ENCODE measurements around the gene HOXC6.
A peak's percentile ranks its signal among the peaks of the same experiment; 100 is the strongest.

Gene HOXC6

DNA sequence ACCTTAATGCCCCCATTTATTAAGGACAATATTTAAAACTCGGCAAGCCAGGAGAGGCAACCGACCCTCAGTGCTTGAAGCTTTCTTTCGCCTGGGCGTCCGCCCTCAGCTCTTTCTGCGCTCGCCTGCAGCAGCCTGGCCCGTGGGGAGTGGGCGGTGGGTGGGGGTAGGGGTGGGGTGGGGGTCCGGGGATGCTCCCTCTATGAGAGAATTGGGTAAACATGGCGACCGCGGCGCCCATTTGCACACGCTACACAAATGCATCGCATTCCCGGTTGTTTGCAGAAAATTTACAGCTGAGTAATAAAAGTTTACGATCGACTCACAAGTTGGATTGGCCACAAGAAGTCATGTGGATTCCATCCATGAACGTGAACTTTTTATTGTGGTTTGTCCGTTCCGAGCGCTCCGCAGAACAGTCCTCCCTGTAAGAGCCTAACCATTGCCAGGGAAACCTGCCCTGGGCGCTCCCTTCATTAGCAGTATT, 11.7 kb upstream of the HOXC6 start (continued):
- TF ChIP-seq ZNF175 (tag by site-specific recombination; IDR thresholded peaks at IDR 0.05) (no peak), ZNF449 (tag by site-specific recombination; IDR thresholded peaks at IDR 0.05) (0 out of 2 replicates have a peak, but pooled peaks have one; percentile 32), ZNF148 (tag by site-specific recombination; IDR thresholded peaks at IDR 0.05; ENCODE audit: borderline replicate concordance) (no peak), ZBTB8A (tag by site-specific recombination; IDR thresholded peaks at IDR 0.05) (0 out of 2 replicates have a peak, but pooled peaks have one; percentile 29), KLF7 (tag by site-specific recombination; IDR thresholded peaks at IDR 0.05; ENCODE audit: borderline replicate concordance) (no peak), ZNF660 (tag by site-specific recombination; IDR thresholded peaks at IDR 0.05) (0 out of 2 replicates have a peak, but pooled peaks have one; percentile 45)

GRCh38 chr12:54017027-54017788, 11.0 kb upstream of the HOXC6 start:
- no peaks in the 10 kb centered on the region for H3K9me3 ChIP-seq (ENCODE audit: control insufficient read depth, insufficient read depth, low read depth, low read length)
- H3K36me3 ChIP-seq (ENCODE audit: control insufficient read depth in 2 of 2, insufficient read depth in 1 of 2, low read length in 2 of 2) = no peaks in the 10 kb centered on the region
- ChIA-PET CTCF (interaction anchor here (0.8 to 3.8 kb wide), 15 partner anchors 10 to 362 kb away, joined by 3 to 23 read pairs (median 4); partner anchors contain the start of genes HOXC10, HOXC5, HOXC6 and HOXC8), POLR2A (interaction anchor here (0.7 to 2.5 kb wide), 30 partner anchors 8 to 1011 kb away, joined by 3 to 39 read pairs (median 6); partner anchors contain the start of genes ATP5MC2, CBX5, EIF4B and HNRNPA1)
- peaks cover 45% of the 10 kb centered on the region for H3K4me1 ChIP-seq (ENCODE audit: control insufficient read depth, insufficient read depth, low read length)
- peak overlapping the region; percentile 100 for H3K27ac ChIP-seq (ENCODE audit: extremely low read depth, low read depth, low read length)
- peak overlapping the region; percentile 81 for H3K4me3 ChIP-seq (ENCODE audit: low read depth, low read length)
- peak; percentile 88 for TF ChIP-seq OSR2 (tag by site-specific recombination; IDR thresholded peaks at IDR 0.05)
- TF ChIP-seq ZBTB17 (tag by site-specific recombination; IDR thresholded peaks at IDR 0.05) = peak; percentile 87
- peak; percentile 94; the same call in 1 of the 2 replicates for TF ChIP-seq PATZ1 (tag by site-specific recombination; IDR thresholded peaks at IDR 0.05)
- TF ChIP-seq ZFP37 (tag by site-specific recombination; IDR thresholded peaks at IDR 0.05) = 0 out of 2 replicates have a peak, but pooled peaks have one; percentile 10
- TF ChIP-seq ZNF600 (tag by site-specific recombination; IDR thresholded peaks at IDR 0.05) = peak; percentile 77
- TF ChIP-seq, protein P1, sequence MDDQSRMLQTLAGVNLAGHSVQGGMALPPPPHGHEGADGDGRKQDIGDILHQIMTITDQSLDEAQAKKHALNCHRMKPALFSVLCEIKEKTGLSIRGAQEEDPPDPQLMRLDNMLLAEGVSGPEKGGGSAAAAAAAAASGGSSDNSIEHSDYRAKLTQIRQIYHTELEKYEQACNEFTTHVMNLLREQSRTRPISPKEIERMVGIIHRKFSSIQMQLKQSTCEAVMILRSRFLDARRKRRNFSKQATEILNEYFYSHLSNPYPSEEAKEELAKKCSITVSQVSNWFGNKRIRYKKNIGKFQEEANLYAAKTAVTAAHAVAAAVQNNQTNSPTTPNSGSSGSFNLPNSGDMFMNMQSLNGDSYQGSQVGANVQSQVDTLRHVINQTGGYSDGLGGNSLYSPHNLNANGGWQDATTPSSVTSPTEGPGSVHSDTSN (CRISPR knock-in tag; IDR thresholded peaks at IDR 0.05) = no peak
- TF ChIP-seq ZNF354C (tag by site-specific recombination; IDR thresholded peaks at IDR 0.05; ENCODE audit: borderline replicate concordance, low read depth) = no peak
- TF ChIP-seq ZFHX2 (tag by site-specific recombination; conservative IDR thresholded peaks at IDR 0.05) = peak; percentile 53
- TF ChIP-seq KLF10 (tag by site-specific recombination; IDR thresholded peaks at IDR 0.05) = peak; percentile 23; the same call in 1 of the 2 replicates
- TF ChIP-seq ZNF404 (tag by site-specific recombination; IDR thresholded peaks at IDR 0.05) = no peak
- TF ChIP-seq ZNF76 (tag by site-specific recombination; IDR thresholded peaks at IDR 0.05; ENCODE audit: borderline replicate concordance, low read depth) = 0 out of 2 replicates have a peak, but pooled peaks have one; percentile 7
- no peak for TF ChIP-seq HOXA7 (CRISPR knock-in tag; IDR thresholded peaks at IDR 0.05; ENCODE audit: borderline replicate concordance)
- TF ChIP-seq ZBTB10 (tag by site-specific recombination; IDR thresholded peaks at IDR 0.05) = peak; percentile 36; the same call in 1 of the 2 replicates
- peak; percentile 94 for TF ChIP-seq BCL11A (tag by site-specific recombination; IDR thresholded peaks at IDR 0.05; ENCODE audit: low read depth)
- no peak for TF ChIP-seq ZNF623 (tag by site-specific recombination; IDR thresholded peaks at IDR 0.05)
- no peak for TF ChIP-seq ZNF837 (tag by site-specific recombination; IDR thresholded peaks at IDR 0.05)
- peak; percentile 72 for TF ChIP-seq ZNF596 (tag by site-specific recombination; IDR thresholded peaks at IDR 0.05)
- TF ChIP-seq ZNF629 (tag by site-specific recombination; IDR thresholded peaks at IDR 0.05) = peak; percentile 42
- TF ChIP-seq ZNF571 (tag by site-specific recombination; IDR thresholded peaks at IDR 0.05) = no peak
- TF ChIP-seq YY2 (tag by site-specific recombination; IDR thresholded peaks at IDR 0.05) = no peak
